Stimulated activated CD4-positive, alpha-beta T cell treated with anti-CD3 and anti-CD28 coated beads, TNF-alpha, amount 100 ng/mL, for 4 hours (primary cell): Measurements from ENCODE around the gene GLYAT.

ENCODE experiments used
- DNase-seq, 3 experiments: peaks; one replicate each; pipeline ENCODE4 v3.0.0-alpha.2; 2020; ENCODE audit warnings: low read depth in 3 of 3

The GLYAT gene

GRCh38 chr11:58731819-58732218, at the start of gene GLYAT:
TSS of gene GLYAT (minus strand) at chr11:58731943. CDS start at chr11:58724496, 7,447 bp downstream.
- DNase-seq, result no peak

DNA sequence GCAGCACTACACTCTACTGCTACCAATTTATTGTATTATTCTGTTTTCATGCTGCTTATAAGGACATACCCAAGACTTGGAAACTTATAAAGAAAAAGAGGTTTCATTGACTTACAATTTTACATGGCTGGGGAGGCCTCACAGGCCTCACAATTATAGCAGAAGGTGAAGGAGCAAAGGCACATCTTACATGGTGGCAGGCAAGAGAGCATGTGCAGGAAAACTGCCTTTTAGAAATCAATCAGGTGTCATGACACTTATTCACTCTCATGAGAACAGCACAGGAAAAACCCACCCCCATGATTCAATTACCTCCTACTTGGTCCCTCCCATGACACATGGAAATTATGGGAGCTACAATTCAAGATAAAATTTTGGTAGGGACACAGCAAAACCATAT, 49.6 kb upstream of the GLYAT start:
- DNase-seq, result no peak

- DNase-seq, result no peak
Measured at GRCh38 chr11:58780578-58780977, 48.8 kb upstream of the GLYAT start.

DNA sequence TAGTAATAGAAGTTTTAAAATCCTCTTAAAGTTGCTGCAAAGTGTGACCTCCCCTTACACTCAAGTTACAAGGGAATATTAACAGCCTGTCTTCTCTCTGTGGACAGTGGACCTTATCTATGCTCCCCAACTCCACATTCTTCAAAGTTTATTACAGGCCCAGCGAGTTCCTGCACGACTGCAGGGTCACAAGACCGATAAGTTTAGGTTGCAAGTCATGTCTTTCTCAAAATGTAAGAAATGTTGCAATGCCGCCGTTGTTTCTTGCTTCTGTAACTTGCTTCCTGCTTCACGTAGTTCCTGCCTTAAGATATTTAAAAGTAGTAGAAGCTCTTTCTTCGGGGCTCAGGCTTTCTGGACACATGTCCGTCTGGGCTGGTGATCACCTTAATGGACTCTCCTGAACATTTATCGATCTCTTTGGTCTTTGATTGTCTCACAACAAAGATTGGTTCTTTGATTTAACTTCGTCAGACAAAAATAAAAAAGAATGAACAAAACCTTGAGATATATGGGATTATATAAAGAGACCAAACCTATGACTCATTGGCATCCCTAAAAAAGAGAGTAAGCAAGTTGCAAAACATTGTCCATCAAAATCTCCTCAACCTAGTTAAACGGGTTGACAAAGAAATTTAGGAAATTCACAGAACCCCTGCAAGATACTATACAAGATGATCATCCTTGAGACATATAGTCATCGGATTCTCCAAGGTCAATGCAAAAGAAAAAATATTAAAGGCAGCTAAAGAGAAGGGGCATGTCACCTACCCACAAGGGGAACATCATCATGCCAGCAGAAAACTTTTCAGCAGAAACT, 45.4 kb upstream of the GLYAT start:
- DNase-seq, result no peak

DNA sequence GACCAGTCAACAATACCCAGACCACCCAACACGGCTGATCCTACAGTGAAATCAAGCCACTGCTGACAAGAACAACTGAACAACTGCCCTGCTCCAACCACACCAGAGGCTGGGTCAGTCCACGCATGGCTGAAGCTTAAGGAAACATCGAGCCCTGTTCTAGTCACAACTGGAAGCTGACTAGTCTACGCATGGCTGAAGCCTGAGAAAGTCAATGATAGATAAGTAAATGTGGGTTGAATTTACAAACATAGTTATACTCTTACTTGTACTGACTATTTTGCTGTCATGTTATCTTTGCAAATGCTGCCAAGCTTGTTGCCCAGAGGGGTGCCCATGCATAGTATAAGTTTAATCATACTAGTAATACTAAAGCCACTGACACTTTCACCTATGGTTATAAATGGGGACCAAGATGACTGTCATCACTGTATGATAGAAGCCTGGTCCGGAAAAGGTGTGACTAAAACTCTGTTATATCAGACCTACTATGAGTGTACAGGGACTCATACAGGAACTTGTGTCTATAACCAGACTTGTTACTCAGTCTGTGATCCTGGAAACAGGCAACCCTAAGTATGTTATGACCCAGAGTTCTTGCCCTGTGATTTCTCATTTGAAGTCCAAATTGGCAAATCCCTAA, 43.4 kb upstream of the GLYAT start:
- no peak for DNase-seq

DNA sequence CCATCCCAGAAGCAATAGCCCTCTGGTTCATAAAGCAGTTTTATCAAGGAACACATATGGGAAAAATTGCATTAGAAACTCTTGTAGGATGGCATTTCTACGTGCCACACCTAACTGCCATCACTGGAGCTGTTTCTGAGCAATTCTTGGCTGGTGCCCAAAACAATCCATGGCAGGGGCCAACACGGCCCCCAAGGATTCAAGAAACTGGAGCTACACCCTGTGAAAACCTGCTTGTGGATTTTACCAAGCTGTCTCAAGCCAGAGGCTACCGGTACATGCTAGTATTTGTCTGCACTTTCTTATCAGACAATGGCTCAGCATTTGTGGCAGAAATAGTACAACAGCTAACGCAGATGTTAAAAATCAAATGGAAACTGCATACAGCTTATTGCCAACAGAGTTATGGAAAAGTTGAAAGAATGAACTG, 42.4 kb upstream of the GLYAT start:
- no peak for DNase-seq

- no peak for DNase-seq
Measured at GRCh38 chr11:58773337-58773736, 41.6 kb upstream of the GLYAT start.

DNA sequence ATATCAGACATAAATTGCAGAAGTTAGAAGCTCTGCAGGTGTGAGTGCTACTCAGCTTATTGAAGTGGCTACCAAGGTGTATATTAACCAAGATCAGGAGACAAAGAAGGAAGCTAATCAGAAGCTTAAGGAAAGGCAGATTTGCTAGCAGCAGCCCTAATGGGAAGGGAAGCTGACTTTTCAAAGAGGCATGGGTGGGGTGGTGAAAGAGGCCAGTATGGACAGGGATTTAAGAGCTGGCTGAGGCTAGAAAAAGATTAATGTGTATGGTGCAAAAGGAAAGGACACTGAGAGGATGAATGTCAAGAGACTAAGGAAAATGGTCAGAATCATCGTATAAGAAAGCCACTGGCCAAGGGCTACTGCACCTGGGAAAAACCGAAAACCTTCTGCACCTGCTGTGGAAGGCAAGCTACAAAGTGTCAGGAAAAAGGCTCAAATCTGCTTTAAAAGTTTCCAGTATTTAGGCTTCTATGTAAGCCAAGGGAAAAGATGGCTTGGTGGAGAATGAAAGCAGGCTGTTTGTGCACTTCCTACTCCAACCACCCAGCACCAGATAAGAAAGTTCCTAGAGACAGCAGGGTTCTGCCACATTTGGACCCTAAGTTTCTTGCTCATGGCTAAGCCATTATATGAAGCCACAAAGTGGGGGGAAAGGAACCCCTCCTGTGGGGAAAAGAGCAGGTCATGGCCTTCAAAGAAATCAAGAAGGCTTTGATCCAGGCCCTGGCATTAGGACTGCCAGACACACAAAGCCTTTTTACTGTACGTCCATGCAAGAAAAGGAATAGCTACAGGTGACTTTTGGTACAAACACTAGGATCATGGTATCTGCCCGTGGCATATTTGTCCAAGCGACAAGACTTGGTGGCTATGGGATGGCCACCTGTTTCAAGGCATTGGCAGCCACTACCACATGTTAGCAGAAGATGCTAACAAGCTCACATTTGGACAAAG, 40.9 kb upstream of the GLYAT start:
- DNase-seq, result no peak

DNA sequence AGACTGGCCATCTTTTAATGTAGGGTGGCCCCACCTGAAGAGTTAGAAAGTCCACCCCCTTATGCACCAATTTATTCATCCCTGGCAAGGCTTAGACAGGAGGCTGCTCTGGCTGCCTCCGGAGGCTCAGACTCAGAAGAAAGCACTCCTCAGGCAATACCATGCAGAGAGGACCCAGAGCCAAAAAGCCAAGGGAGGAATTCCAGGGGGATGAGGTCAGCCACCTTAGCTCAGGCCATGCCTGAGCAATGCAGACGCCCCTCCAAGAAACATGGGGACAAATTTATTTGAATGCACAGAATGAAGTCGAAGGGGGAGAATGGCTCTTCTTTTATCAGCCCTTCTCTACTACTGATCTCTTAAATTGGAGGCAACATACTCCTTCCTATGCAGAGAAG, 39.7 kb upstream of the GLYAT start:
- no peak for DNase-seq

DNA sequence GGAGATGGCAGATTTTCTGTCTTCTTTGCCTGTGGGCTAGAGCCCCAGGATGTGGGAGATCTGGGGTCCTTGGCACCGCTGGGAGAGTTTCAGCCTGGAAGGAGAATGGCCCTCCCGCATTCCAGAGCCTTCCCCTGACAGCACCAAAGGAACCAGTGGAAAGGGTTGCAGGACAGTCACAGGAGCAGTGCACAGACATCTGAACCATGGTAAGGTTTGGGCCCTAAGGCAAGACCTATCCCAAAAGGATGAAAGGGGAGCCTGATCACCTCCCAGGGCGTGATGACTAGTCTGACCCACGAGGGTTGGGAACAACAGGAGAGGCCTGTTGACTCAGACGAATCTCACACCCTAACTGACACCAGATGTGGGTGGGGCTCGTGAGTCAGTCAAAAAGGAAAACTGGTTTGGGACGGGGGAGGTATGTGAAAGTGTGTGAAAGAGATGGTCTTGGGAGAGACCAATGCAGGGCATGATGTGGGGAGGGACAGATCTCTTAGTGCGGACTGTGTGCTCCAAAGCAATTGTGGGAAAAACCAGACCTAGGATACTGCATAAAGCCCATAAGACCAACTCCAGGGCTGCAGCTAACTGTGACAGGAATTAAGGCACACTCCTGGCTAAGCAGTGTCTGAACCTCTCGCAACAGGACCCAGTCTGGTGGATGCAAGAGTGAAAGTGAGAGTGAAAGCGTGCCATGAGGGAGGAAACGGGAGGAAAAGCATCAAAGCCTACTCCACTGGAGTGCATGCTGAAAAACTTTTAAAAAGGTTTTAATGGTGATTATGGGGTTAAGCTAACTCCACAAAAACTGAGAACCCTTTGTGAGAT, 39.1 kb upstream of the GLYAT start:
- DNase-seq, result no peak

DNA sequence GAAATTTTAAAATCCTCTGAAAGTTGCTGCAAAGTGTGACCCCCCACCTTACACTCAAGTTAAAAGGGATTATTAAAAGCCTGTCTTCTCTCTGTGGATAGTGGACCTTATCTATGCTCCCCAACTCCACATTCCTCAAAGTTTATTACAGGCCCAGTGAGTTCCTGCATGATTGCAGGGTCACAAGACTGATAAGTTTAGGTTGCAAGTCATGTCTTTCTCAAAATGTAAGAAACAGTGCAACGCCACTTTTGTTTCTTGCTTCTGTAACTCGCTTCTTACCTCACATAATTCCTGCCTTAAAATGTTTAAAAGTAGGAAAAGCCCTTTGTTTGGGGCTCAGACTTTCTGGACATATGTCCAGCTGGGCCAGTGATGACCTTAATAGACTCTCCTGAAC, 38.4 kb upstream of the GLYAT start:
- no peak for DNase-seq

- no peak for DNase-seq
Measured at GRCh38 chr11:58769308-58769707, 37.6 kb upstream of the GLYAT start.

DNA sequence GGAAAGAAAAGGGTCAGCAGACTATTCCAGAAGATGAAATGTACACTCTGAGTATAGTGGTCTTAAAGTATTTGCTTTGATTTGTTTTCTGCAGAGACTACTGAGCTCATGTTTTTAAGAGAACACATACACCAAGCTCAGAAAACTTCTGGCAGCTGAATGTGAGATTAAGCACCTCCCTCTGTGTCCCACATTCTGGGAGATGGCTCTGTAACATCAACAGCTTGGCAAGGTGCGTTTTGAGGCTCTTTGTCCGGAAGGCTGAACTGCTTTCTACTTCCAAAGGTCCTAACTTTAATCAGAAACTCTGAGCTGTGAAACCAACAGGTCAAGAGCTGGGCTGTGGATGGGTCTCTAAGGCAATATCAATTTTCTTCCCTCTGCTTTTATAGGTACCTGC, 36.4 kb upstream of the GLYAT start:
- DNase-seq, result no peak

- no peak for DNase-seq
Measured at GRCh38 chr11:58765078-58765477, 33.3 kb upstream of the GLYAT start.

DNA sequence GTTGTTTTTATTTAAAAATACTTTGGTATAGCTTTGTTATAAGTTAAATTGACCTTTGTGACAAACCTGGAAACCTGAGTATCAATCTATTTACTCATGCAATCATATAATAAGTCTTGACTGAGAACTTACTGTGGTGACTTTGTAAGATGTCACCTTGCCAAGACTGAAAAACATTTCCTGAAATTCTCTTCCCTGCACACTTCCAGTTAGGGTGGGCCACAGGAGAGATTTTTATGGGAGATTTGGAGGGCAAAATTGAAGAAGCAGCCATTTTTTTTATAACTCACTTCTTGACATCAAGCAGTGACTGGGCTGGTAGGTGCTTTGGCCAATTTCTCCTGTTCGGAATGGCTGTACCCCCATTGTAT, 31.4 kb upstream of the GLYAT start:
- DNase-seq, result no peak

GRCh38 chr11:58762284-58763119, 30.8 kb upstream of the GLYAT start:
- no peak for DNase-seq

DNA sequence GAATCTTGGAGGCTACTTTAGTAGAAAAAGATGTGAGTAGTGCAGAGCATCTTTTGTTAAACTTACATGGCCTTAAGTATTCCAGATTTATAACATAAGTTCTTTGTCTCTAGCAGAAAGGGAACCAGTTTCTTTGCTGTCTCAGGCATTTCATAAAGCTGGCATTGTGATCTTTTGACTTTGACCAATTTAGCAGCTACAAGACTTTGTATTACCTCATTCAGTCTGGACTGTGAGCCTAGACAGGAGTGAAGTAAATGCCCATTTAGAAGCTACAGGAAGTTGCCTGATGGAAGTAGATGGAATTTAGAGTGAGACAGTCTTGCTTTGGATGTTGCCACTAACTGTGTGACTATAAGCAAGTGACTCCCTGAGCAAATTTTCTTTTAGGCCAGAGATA, 25.7 kb upstream of the GLYAT start:
- DNase-seq, result no peak

DNA sequence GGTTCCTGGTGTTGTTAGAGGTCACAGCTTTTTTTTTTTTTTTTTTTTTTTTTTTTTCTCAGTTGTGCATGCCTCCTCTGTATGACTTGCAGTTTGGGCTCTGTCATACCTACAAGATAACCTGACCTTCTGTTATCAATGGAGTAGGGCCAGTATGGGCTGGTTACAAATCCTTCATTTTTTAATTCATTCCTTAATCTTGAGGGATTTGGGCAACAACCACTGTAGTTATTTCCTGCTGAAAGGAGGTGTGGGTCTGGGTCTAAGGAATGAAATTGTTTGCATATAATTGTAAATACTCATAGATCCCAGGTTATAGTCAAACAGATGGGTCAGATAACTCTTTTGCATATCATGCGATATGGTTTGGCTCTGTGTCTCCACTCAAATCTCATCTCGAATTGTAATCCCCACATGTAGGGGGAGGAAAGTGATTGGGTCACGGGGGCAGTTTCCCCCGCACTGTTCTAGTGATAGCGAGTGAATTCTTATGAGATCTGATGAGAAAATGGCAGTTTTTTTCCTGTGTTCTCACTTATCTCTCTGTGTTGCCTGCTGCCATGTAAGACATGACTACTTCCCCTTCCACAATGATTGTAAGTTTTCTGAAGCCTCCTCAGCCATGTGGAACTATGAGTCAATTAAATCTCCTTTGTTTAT, 14.1 kb upstream of the GLYAT start:
- DNase-seq, result no peak

DNA sequence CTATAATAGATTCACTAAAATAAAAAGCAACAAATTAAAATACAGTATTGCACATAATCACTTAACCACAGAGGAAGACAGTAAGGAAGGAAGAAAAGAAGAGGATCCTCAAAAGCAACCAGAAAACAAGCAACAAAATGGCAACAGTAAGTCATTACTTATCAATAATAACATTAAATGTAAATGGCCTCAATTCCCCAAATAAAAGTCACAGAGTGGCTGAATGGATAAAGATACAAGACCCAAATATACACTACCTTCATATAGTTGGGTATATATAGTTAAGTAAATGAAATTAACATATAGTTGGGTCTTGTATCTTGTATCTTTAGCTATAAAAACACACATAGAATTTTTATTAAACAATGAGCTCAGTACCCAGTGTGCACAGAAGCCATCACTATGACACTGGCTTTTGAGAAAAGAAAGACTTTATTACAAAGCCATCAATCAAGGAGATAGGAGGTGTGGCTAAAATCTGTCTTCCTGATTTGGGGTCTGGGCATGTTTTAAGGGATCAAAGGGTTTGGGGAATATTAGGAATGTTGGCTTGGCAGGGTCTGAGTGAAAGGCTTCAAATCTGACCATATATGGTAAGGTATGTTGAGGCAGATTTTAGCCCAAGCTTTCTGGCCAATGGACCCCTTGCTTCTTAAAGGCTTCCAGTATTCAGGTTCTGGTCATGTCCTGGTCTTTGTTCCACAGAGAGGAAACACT, 13.4 kb upstream of the GLYAT start:
- no peak for DNase-seq
